GM21447 (cell line): ENCODE results near the gene EPHB6.

ENCODE experiments used
- ATAC-seq: cut with Tn5 transposase; IDR thresholded peaks from one replicate; pipeline ENCODE4 v1.9.1; 2021; ENCODE audit not compliant: unreplicated experiment

EPHB6 gene

DNA sequence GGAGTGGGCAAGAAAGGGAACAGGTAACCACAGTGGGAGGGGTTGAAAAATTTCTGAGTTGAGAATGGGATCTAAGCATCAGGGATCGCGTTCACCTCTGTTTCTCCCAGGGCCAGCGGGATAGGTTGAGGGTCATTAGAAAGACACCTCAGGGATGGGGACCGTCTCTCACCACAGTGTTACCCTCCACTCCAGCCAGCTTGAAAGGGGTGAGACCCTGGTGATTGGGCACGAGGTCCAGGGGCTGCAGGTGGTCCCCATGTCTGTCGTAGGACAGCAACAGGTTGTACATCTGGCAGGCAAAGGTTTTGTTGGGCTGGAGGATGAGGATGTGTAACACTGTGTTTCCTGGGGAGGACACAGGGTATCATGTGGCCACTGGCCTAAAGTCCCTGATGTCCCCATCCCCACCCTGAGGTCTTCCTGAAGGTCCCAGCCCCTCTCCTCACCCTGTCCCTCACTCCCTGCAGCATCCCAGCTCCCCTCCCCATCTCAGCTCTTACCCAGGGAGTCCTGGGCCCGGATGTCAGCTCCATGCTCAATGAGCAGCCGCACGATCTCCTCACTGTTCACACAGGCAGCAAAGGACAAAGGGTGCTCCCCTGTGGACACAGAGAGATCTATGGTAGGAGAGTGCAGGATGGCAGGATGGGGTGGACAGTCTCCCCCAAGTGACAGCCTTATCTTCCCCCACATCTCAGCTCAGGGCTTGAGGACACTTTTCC lies 21.5 kb downstream of the EPHB6 start:
- ATAC-seq, result no peak

- no peak for ATAC-seq
Measured at GRCh38 chr7:142876991-142877910, 22.4 kb downstream of the EPHB6 start.

DNA sequence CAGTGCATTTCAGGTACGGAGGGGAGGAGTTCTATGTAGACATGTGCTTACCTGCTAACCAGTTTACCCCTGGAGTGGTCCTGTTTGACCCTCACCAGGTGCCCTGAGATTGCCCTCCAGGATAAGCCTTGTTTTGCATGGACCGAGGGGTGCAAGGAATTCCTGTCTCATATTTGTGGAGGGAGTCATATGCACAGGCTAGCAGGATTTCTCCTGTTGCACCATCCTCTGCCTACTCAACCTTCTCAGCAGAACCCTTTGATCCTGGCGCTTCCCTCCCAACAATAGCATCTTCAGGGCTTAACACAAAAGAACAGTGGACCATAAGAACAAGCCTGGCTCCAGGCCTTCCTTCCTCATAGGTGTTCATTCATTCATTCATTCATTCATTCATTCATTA lies 23.4 kb downstream of the EPHB6 start:
- ATAC-seq, result no peak

- ATAC-seq, result no peak
Measured at GRCh38 chr7:142879060-142879459, 24.2 kb downstream of the EPHB6 start.

DNA sequence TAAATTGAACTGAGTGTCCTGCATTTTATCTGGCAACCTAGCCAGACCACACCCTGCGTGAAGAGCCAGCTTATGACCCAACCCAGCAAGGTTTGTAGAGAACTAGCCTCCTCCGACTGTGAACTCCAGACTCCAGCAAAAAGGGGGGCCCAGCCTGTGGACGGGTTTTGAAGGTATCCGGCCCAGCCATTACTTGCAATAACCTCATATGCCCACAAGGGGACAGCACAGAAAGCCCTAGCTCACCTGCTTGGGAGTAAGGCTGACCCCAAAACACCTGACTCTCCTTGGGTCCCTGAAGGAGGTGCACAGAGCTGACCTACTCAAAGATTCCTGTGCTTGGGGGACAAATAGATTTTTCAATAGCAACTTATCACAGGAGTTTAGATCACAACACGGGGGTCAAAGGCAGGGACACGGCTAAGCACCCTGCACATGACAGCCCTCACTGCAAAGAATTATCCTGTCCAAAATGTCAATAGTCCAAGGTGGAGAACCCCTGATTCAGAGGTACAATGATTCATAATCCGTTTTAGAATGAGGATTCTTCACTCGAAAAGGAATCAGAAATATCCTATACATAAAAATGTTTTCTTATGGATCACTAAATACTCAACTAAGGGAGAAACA lies 26.1 kb downstream of the EPHB6 start:
- ATAC-seq, result peak; percentile 61

- no peak for ATAC-seq
Measured at GRCh38 chr7:142881586-142882337, 26.9 kb downstream of the EPHB6 start.

DNA sequence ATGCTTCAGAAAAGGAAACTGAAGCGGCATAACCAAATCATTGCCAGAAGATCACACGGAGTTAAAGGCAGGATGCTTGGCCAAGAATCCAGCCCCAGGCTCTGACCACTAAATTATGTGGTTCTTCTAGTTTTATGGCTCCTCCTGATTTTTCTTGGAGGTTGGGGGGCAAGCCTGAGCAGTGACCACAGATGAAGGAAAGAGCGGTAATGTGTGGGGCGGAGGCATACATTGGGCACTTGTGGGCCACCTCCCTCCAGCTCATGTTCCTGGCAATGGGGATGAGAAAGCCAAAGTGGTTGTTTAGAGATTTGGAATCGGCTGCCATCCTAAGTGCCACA lies 27.4 kb downstream of the EPHB6 start:
- no peak for ATAC-seq

DNA sequence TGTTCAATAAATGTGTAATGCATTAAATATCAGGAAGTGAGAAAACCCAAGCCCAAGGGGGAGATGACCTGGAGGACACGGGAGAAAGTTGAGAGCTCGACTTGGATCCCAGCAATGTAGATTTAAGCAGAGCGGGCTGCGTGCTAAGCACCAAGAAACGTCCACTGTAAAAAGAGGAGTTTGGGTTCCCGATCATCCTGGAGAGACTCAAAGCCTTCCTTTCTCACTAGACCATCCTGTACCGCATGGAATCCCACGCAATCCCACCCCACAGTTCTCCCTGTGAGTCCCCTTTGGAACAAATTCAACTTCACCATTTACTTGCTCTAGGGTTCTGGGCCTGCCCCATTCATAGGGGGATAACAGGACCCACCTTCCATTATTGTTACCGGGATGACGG lies 28.3 kb downstream of the EPHB6 start:
- no peak for ATAC-seq

- ATAC-seq, result no peak
Measured at GRCh38 chr7:142883571-142884285, 28.9 kb downstream of the EPHB6 start.

DNA sequence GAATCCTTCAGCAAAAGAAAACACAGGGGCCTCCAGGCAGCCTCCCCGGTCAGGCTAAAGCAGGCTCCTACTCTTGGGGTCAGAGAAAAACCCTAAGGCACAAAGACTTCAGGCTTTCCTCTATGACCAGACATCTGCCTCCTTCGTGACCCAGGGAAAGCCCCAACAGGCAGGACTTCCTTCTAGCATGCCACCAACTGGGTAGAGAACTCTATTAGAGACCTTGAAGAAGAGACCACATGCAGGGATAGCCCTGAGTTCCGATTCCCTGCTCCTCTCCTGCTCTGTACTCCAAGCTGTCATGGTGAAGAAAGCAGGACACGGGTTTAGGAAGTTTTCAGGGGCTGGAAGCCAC lies 29.4 kb downstream of the EPHB6 start:
- ATAC-seq, result no peak

DNA sequence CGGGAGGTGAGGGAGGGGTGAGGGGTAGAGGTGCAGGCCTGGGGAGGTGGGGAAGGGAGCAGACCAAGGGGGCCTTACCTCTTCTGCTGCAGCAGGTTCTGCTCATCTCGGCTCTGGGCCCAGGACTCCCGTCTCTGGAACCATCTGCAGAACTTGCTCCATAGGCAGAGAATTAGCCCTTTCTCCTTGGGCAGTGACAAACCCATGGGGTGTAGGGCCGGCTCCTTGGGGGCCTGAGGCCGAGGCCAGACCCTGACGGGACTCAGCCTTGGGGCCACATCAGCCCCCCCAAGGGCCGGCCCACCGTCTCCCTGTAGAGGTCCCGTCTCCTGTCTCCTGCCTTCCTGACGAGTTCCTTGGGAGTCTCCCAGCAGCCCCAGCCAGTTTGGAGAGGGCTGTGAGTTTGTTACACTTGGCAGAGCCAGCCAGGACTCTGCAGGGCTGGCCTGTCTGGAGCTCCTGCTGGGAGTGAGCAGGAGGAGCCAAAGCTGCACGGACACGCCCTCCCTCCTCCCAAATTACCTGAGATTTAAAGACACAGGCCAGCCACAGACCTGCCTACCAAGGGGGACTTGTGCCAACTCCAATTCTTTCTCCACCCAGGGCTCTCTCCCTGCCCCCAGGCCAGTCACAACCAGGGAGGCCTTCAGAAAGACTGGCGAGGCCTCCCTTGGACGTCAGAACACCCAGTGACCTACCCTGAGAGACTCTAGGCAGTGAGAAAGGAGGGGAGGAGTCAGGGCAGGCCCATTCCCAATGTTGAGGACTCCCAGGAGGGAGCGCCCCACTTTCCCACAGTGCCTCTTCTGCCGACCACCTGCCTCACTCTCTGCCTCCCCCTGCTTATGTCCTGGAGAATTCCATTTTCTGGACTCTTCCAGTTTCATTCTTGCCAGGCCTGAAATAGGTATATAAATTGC lies 30.7 kb downstream of the EPHB6 start, which contains the start of gene TRPV6:
TRPV6 (minus strand) TSS at position 435 of the 920 bp plus-strand sequence.
- no peak for ATAC-seq

- no peak for ATAC-seq
Measured at GRCh38 chr7:142886866-142887265, 32.0 kb downstream of the EPHB6 start.

DNA sequence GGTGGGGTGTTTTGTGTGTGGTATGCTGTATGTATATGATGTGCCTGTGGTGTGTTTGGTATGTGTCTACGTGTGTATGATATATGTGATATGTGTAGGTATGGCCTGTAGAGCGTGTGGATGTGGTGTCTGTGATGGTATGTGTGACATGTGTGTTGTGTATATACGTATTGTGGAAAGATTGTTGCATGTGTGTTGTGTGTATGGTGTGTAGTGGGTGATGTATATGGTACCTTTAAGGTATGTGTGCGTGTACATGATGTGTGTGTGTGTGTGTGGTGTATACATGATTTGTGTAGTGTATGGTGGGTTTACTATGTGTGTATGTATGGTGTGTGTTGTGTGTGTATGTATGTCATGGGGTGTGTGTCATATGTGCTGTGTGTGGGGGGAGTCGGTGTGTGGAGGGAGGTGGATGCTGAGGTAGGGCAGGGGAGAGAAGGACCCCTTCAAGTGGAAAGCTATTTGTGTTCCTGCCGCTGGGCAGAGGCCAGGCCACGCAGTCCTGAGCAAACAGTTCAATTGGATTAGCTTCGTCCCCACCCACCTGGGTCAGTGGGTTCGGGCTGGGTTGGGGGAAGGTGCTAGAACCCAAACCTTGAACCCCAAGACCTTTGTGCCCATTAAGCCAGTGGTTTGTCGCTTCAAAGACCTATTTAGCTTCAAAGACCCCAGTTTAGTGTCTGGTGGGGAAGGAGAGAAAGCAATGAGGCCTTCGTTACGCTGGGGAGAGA lies 32.6 kb downstream of the EPHB6 start:
- ATAC-seq, result no peak

GRCh38 chr7:142889816-142890215 lies 34.9 kb downstream of the EPHB6 start:
- ATAC-seq, result no peak

DNA sequence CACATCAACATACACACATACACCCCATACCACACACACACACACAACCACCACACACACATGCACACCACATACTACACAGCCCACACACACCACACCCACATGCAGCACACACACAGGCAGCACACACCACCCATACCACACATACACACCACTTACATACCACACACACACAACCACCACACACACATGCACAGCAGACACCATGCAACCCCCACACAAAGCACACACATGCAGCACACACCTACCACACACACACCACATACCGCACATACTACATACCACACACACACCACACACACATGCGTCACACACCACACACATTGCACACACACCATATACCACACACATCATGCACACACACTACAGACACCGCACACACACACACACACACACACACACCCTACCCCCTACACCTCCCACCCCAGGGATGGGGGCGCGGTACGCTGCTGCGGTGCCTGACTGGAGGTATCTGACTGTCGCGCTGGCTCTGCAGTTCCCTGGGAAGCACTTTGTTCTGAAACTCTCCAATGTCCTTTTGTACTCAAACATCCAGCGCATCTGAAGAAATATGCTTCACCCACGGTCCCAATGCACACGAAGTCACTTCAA lies 36.1 kb downstream of the EPHB6 start:
- ATAC-seq, result no peak

- ATAC-seq, result no peak
Measured at GRCh38 chr7:142891490-142892082, 36.7 kb downstream of the EPHB6 start.

- no peak for ATAC-seq
Measured at GRCh38 chr7:142892951-142893350, 38.1 kb downstream of the EPHB6 start.
